ENCODE measurements around the gene ANKRD63. TPM values are rescaled to one million over a fixed set of nuclear protein-coding genes. Genes with fewer than 3 reads are reported as not detected.

ANKRD63 gene
- total and polyA plus RNA-seq, 2 of the 13 experiments (the other 11 are each of a cell fraction or from before 2014, with no cell fraction given): not detected

DNA sequence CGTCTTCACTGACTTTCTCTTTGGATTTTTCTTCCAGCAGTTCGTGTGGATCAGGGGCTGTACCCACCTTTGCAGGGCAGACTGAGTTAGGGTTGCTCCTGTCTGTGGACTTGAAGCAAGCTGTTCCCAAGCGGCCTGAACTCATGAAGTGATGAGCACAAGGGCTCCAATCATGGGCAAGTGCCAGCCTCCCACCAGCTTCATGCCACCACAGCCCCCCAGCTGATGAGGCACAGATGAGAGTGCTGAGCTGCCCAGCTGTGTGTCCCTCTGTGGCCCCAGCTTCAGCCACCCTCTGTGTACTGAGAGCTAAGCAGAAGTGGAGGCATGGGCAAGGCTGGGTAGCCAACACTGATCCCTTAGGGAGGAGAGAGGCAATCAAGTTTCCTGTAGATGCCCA is 28.1 kb upstream of the ANKRD63 start:
- 3% methylated on average over 3 of the region's 3 CpGs for WGBS (ENCODE audit: low lambda C conversion rate)
- ChIA-PET POLR2A (no interaction called here), CTCF (ENCODE audit: low intra/inter-chr PET ratio, low total read pairs) (no interaction called here)
- Histone ChIP-seq H2AFZ (ENCODE audit: low read length) (no peak overlapping the region), H3K27me3 (ENCODE audit: control insufficient read depth in 1 of 2, insufficient read depth in 2 of 2, low read length in 2 of 2) (peaks cover 4 to 59% of the 10 kb centered on the region in 2 experiments; a peak in 4 of 5 replicates), H3K79me2 (ENCODE audit: insufficient read depth, low read length) (no peaks in the 10 kb centered on the region), H4K20me1 (ENCODE audit: insufficient read depth, low read length) (no peaks in the 10 kb centered on the region), H3K4me2 (ENCODE audit: low read depth, low read length) (no peak overlapping the region), H3K4me1 (ENCODE audit: insufficient read depth, low read length) (no peaks in the 10 kb centered on the region), H3K4me3 (replicated peaks in 1 of 3; ENCODE audit: insufficient read depth in 1 of 3, low read depth in 2 of 3, low read length in 3 of 3) (no peak overlapping the region), H3K9me3 (ENCODE audit: low read length) (no peaks in the 10 kb centered on the region), H3K27ac (ENCODE audit: extremely low read length, insufficient read depth, low read length) (no peak overlapping the region), H3K36me3 (replicated peaks in 1 of 2; ENCODE audit: control insufficient read depth in 1 of 2, insufficient read depth in 2 of 2, low read length in 2 of 2) (no peaks in the 10 kb centered on the region), H3K9ac (ENCODE audit: insufficient read depth, low read depth, low read length) (no peak overlapping the region)
- no peak for DNase-seq (ENCODE audit: low spot score)
- BruUV-seq (replicated peaks): no TSS peak
- ATAC-seq: no peak
- in situ Hi-C loops (cut with HindIII; ENCODE audit: extremely low pct_ligation_motif_present, low pct_unique_long_range_greater_than_20kb) (loop anchor here (5.0 kb wide), 1 partner anchor 34 kb away; no protein-coding TSS in a partner anchor), intact Hi-C loops (cut with micrococcal nuclease; ENCODE audit: unreplicated experiment) (loop anchor here (1.0 kb wide), 1 partner anchor 32 kb away; no protein-coding TSS in a partner anchor)
- FAIRE-seq: no peak
- TF ChIP-seq ZBTB3 (CRISPR knock-in tag; IDR thresholded peaks at IDR 0.05; ENCODE audit: borderline replicate concordance, low read depth) (no peak), REPIN1 (CRISPR knock-in tag; IDR thresholded peaks at IDR 0.05; ENCODE audit: borderline replicate concordance, low read depth) (no peak), PAF1 (CRISPR knock-in tag; IDR thresholded peaks at IDR 0.05) (no peak), ZNF768 (CRISPR knock-in tag; IDR thresholded peaks at IDR 0.05) (no peak), TAF15 (IDR thresholded peaks at IDR 0.05; ENCODE audit: low read depth, low read length, poor library complexity, severe bottlenecking) (no peak), FLYWCH1 (CRISPR knock-in tag; IDR thresholded peaks at IDR 0.05) (no peak), ZKSCAN8 (CRISPR knock-in tag; IDR thresholded peaks at IDR 0.05; ENCODE audit: borderline replicate concordance) (no peak), IKZF1 (IDR thresholded peaks at IDR 0.05) (no peak), PITX1 (CRISPR knock-in tag; IDR thresholded peaks at IDR 0.05) (no peak), ZNF34 (CRISPR knock-in tag; IDR thresholded peaks at IDR 0.05; ENCODE audit: borderline replicate concordance) (no peak), CHD4 (IDR thresholded peaks at IDR 0.05; ENCODE audit: borderline replicate concordance, low read length) (no peak)
- TF ChIP-seq, protein P1, sequence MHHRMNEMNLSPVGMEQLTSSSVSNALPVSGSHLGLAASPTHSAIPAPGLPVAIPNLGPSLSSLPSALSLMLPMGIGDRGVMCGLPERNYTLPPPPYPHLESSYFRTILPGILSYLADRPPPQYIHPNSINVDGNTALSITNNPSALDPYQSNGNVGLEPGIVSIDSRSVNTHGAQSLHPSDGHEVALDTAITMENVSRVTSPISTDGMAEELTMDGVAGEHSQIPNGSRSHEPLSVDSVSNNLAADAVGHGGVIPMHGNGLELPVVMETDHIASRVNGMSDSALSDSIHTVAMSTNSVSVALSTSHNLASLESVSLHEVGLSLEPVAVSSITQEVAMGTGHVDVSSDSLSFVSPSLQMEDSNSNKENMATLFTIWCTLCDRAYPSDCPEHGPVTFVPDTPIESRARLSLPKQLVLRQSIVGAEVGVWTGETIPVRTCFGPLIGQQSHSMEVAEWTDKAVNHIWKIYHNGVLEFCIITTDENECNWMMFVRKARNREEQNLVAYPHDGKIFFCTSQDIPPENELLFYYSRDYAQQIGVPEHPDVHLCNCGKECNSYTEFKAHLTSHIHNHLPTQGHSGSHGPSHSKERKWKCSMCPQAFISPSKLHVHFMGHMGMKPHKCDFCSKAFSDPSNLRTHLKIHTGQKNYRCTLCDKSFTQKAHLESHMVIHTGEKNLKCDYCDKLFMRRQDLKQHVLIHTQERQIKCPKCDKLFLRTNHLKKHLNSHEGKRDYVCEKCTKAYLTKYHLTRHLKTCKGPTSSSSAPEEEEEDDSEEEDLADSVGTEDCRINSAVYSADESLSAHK (CRISPR knock-in tag; IDR thresholded peaks at IDR 0.05; ENCODE audit: borderline replicate concordance): no peak
- TF ChIP-seq, protein P2, sequence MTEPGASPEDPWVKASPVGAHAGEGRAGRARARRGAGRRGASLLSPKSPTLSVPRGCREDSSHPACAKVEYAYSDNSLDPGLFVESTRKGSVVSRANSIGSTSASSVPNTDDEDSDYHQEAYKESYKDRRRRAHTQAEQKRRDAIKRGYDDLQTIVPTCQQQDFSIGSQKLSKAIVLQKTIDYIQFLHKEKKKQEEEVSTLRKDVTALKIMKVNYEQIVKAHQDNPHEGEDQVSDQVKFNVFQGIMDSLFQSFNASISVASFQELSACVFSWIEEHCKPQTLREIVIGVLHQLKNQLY (CRISPR knock-in tag; IDR thresholded peaks at IDR 0.05): no peak
- TF ChIP-seq, protein P3, sequence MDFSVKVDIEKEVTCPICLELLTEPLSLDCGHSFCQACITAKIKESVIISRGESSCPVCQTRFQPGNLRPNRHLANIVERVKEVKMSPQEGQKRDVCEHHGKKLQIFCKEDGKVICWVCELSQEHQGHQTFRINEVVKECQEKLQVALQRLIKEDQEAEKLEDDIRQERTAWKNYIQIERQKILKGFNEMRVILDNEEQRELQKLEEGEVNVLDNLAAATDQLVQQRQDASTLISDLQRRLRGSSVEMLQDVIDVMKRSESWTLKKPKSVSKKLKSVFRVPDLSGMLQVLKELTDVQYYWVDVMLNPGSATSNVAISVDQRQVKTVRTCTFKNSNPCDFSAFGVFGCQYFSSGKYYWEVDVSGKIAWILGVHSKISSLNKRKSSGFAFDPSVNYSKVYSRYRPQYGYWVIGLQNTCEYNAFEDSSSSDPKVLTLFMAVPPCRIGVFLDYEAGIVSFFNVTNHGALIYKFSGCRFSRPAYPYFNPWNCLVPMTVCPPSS (IDR thresholded peaks at IDR 0.05): no peak
- TF ChIP-seq, protein P4, sequence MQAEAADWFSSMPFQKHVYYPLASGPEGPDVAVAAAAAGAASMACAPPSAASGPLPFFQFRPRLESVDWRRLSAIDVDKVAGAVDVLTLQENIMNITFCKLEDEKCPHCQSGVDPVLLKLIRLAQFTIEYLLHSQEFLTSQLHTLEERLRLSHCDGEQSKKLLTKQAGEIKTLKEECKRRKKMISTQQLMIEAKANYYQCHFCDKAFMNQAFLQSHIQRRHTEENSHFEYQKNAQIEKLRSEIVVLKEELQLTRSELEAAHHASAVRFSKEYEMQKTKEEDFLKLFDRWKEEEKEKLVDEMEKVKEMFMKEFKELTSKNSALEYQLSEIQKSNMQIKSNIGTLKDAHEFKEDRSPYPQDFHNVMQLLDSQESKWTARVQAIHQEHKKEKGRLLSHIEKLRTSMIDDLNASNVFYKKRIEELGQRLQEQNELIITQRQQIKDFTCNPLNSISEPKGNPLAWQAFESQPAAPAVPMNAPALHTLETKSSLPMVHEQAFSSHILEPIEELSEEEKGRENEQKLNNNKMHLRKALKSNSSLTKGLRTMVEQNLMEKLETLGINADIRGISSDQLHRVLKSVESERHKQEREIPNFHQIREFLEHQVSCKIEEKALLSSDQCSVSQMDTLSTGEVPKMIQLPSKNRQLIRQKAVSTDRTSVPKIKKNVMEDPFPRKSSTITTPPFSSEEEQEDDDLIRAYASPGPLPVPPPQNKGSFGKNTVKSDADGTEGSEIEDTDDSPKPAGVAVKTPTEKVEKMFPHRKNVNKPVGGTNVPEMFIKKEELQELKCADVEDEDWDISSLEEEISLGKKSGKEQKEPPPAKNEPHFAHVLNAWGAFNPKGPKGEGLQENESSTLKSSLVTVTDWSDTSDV (CRISPR knock-in tag; IDR thresholded peaks at IDR 0.05): no peak
- TF ChIP-seq, protein P5, sequence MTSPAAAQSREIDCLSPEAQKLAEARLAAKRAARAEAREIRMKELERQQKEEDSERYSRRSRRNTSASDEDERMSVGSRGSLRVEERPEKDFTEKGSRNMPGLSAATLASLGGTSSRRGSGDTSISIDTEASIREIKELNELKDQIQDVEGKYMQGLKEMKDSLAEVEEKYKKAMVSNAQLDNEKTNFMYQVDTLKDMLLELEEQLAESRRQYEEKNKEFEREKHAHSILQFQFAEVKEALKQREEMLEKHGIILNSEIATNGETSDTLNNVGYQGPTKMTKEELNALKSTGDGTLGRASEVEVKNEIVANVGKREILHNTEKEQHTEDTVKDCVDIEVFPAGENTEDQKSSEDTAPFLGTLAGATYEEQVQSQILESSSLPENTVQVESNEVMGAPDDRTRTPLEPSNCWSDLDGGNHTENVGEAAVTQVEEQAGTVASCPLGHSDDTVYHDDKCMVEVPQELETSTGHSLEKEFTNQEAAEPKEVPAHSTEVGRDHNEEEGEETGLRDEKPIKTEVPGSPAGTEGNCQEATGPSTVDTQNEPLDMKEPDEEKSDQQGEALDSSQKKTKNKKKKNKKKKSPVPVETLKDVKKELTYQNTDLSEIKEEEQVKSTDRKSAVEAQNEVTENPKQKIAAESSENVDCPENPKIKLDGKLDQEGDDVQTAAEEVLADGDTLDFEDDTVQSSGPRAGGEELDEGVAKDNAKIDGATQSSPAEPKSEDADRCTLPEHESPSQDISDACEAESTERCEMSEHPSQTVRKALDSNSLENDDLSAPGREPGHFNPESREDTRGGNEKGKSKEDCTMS (CRISPR knock-in tag; conservative IDR thresholded peaks at IDR 0.05): no peak
